A549 (cell line): Measurements from ENCODE around the gene BICD2. TPM values are rescaled to one million over a fixed set of nuclear protein-coding genes. Genes with fewer than 3 reads are reported as not detected.

Experiments
- ATAC-seq, 2 experiments: fragments of 200-7000 bp in 1 of 2; fragments of >200 bp in 1 of 2; cut with Nextera tagmentation in 1 of 2; cut with Tn5 transposase in 1 of 2; 3 replicates each; pipeline versions ENCODE4 v1.8.0 to v1.9.1; 2018 to 2020; ENCODE audit warnings: mild to moderate bottlenecking in 1 of 2, moderate library complexity in 1 of 2
- CTCF ChIA-PET: fragments of 300-600 bp; sonication (Branson Sonifier 250); formaldehyde crosslinking; extraction: SDS; loops from one replicate; lab custom pipeline; 2021; ENCODE audit warnings: antibody characterized with exemption, inconsistent platforms; lab: Yijun Ruan, JAX
- POLR2A ChIA-PET: fragments of 350-600 bp; formaldehyde crosslinking; extraction: SDS; loops from one replicate; lab custom pipeline; 2021; ENCODE audit warnings: antibody characterized with exemption, inconsistent platforms; lab: Yijun Ruan, JAX
- DNase-seq, 2 experiments: peaks; one replicate each; pipeline versions ENCODE4 v3.0.0 to v3.0.0-alpha.2; 2011 to 2016; ENCODE audit warnings: low read depth in 1 of 2, low spot score in 1 of 2
- FAIRE-seq: peaks from 2 replicates; lab custom pipeline; 2011; peaks lifted over from hg19 to GRCh38; lab: Jason Lieb, UNC
- H3K27ac ChIP-seq, 2 experiments: fragments of >200 bp; sonication (Bioruptor Twin); formaldehyde crosslinking; 3 replicates each; pipeline ENCODE4 v1.5.1; 2016 to 2017
- H3K4me1 ChIP-seq: fragments of >200 bp; sonication (Bioruptor Twin); formaldehyde crosslinking; 3 replicates; pipeline ENCODE4 v1.6.1; 2016
- H3K4me2 ChIP-seq: fragments of >200 bp; sonication (Bioruptor Twin); formaldehyde crosslinking; 3 replicates; pipeline ENCODE4 v1.6.1; 2016
- H3K4me3 ChIP-seq: fragments of >200 bp; sonication (Bioruptor Twin); formaldehyde crosslinking; 3 replicates; pipeline ENCODE4 v1.5.1; 2016
- H3K9me3 ChIP-seq: fragments of >200 bp; sonication (Bioruptor Twin); formaldehyde crosslinking; 3 replicates; pipeline ENCODE4 v1.6.1; 2016
- CBX8 ChIP-seq: fragments of 200-600 bp; sonication (generic); IDR thresholded peaks from 2 replicates; pipeline ENCODE4 v1.6.1; 2016
- CHD2 ChIP-seq: fragments of 150-350 bp; IDR thresholded peaks from 2 replicates; pipeline ENCODE4 v1.6.1; 2014; ENCODE audit warnings: low read length; ENCODE audit not compliant: partially characterized antibody
- EHMT2 ChIP-seq: fragments of 200-600 bp; sonication (generic); IDR thresholded peaks from 2 replicates; pipeline ENCODE4 v1.6.1; 2016; ENCODE audit warnings: antibody characterized with exemption, low read depth, mild to moderate bottlenecking, moderate library complexity
- FOSB ChIP-seq: fragments of 250-450 bp; sonication (Bioruptor Pico); IDR thresholded peaks from 2 replicates; pipeline ENCODE4 v1.5.0; 2020; ENCODE audit warnings: mild to moderate bottlenecking, moderate library complexity
- GATA3 ChIP-seq: IDR thresholded peaks from 2 replicates; pipeline ENCODE4 v1.6.1; 2012; ENCODE audit warnings: borderline replicate concordance
- HEYL ChIP-seq: fragments of 250-450 bp; sonication (Bioruptor Pico); IDR thresholded peaks from 2 replicates; pipeline ENCODE4 v1.8.0; 2021; ENCODE audit warnings: mild to moderate bottlenecking, moderate library complexity
- KDM1A ChIP-seq: fragments of 200-600 bp; sonication (generic); IDR thresholded peaks from 2 replicates; pipeline ENCODE4 v1.6.1; 2016; ENCODE audit warnings: low read depth, mild to moderate bottlenecking
- MAZ ChIP-seq: fragments of 150-350 bp; IDR thresholded peaks from 2 replicates; pipeline ENCODE4 v1.6.1; 2014; ENCODE audit warnings: antibody characterized with exemption, low read depth, low read length, borderline replicate concordance
- MYC ChIP-seq: IDR thresholded peaks from 2 replicates; pipeline ENCODE4 v1.6.1; 2012; ENCODE audit warnings: mild to moderate bottlenecking, inconsistent platforms, low read length, improper control_type of control experiment, borderline replicate concordance
- POLR2AphosphoS2 ChIP-seq: conservative IDR thresholded peaks from 2 replicates; pipeline ENCODE4 v1.6.1; 2012; ENCODE audit warnings: low read length, improper control_type of control experiment, inconsistent platforms
- RARB ChIP-seq: fragments of 250-450 bp; sonication (Bioruptor Pico); IDR thresholded peaks from 2 replicates; pipeline ENCODE4 v1.8.0; 2021; ENCODE audit warnings: mild to moderate bottlenecking, moderate library complexity
- RFX5 ChIP-seq: fragments of 450-650 bp; IDR thresholded peaks from 2 replicates; pipeline ENCODE4 v1.7.1; 2014; ENCODE audit warnings: antibody characterized with exemption, mild to moderate bottlenecking, moderate library complexity
- ZC3H11A ChIP-seq: fragments of 450-650 bp; IDR thresholded peaks from 2 replicates; pipeline ENCODE4 v1.6.1; 2014; ENCODE audit warnings: antibody characterized with exemption, mild to moderate bottlenecking
- ZNF302 ChIP-seq: fragments of 250-450 bp; sonication (Bioruptor Pico); IDR thresholded peaks from 2 replicates; pipeline ENCODE4 v1.9.0; 2021; ENCODE audit warnings: inconsistent platforms, mild to moderate bottlenecking, moderate library complexity
- ZSCAN20 ChIP-seq: fragments of 250-450 bp; sonication (Bioruptor Pico); IDR thresholded peaks from 2 replicates; pipeline ENCODE4 v1.8.0; 2022; ENCODE audit warnings: mild to moderate bottlenecking, moderate library complexity
- WGBS: methylation state at CpG from one replicate; pipeline ENCODE4 v1.1.6; 2017; ENCODE audit errors: missing lambda C conversion rate; 5-methylcytosine and 5-hydroxymethylcytosine counted together
- polyA plus RNA-seq, 4 experiments: library from polyadenylated mRNA; depleted of rRNA in 3 of 4; stranded (reverse); fragments of >200 nt; fragmentation: RNase III in 1 of 4; extraction: RNeasy Plus Mini Kit Qiagen cat#74134 plus additional on column Dnase treatment in 1 of 4; gene quantifications; 2 replicates in 3 of 4; 3 replicates in 1 of 4; pipeline ENCODE4 v1.2.3, GENCODE V29; 2011 to 2017
- TF ChIP-seq, protein P1 (sequence below): fragments of >200 bp; sonication (Bioruptor Twin); formaldehyde crosslinking; IDR thresholded peaks from 3 replicates; pipeline ENCODE4 v1.6.1; 2016

BICD2 gene
- polyA plus RNA-seq, 2 of the 4 experiments (the other 2 are of a cell fraction) = 10.2 to 26.1 TPM

DNA sequence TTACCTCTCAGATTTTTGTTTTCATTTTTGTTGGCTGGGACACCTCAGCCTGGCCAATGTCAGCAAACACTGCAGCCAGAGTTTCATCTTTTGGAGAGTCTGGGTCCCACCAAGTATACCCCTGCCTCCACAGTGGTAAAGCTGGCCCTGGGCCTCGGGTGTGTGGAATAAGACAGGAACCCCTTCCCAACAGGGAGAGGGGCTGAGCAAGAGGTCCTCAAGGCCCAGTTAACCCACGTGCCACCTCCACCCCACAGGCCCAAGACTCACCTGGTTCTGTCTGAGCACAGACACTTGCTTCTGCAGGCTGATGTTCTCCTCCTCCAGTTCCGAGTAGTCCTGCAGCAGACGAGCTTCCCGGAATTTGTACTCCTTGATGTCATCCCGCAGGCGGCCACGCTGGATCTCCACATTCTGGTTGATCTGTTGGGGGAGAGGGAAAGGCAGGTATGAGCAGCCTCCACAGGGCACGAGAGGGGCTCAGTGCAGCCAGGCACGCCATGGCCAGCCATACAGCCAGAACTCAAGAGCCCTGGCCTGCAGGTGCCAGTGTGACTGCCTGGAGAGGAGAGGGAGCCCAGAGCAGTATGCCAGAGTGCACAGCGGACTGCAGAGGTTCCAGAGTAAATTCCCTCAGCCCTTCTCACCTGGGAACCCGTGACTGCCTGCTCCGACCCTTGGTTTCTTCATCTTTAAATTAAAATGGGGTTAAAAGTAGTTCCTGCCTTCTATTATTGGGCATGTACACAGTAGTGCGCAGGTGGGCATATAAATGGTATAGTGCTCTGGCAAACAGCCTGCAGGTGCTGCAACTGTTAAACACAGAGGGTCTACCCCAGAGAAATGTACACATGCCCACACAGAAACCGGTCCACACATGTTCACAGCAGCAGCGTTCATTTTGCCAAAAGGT is 42.0 kb downstream of the BICD2 start:
- 92% methylated on average over 14 of the region's 16 CpGs for WGBS
- Histone ChIP-seq H3K4me2 (no peak overlapping the region), H3K4me1 (no peaks in the 10 kb centered on the region), H3K27ac (no peak overlapping the region), H3K4me3 (no peak overlapping the region), H3K9me3 (no peaks in the 10 kb centered on the region)
- DNase-seq (no peak), ATAC-seq (no peak), FAIRE-seq (no peak)
- POLR2A ChIA-PET = no interaction called here
- TF ChIP-seq ZSCAN20 (CRISPR knock-in tag) (no peak), HEYL (CRISPR knock-in tag) (no peak), FOSB (CRISPR knock-in tag) (no peak), CHD2 (no peak), KDM1A (no peak), RFX5 (no peak), POLR2AphosphoS2 (no peak), CBX8 (no peak), MAZ (no peak), ZC3H11A (no peak)
- TF ChIP-seq, protein P1, sequence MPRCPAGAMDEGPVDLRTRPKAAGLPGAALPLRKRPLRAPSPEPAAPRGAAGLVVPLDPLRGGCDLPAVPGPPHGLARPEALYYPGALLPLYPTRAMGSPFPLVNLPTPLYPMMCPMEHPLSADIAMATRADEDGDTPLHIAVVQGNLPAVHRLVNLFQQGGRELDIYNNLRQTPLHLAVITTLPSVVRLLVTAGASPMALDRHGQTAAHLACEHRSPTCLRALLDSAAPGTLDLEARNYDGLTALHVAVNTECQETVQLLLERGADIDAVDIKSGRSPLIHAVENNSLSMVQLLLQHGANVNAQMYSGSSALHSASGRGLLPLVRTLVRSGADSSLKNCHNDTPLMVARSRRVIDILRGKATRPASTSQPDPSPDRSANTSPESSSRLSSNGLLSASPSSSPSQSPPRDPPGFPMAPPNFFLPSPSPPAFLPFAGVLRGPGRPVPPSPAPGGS = no peak
- CTCF ChIA-PET = interaction anchor here (1.0 kb wide), 1 partner anchor 34 kb away, joined by 3 read pairs; no protein-coding TSS in a partner anchor

DNA sequence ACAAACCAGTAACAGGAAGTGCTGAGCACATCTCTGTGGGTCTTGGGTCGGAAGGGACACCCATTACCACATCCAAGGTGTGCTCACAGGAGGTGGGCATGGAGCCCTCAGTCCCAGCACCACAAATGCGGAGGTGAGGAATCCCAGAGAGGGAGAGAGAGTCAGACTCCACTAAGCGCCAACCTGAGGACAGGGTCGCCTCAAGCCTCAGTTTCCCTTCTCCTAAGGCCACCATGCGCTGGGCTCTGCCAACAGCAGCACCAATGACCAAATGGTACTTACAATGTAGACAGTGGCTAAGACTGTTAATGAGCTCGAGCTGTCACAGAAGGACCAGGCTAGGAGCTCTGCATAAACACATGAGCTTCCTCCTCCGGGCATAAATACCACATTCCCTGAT is 43.1 kb downstream of the BICD2 start:
- WGBS = 92% methylated on average over 5 of the region's 7 CpGs
- ATAC-seq (no peak), DNase-seq (no peak), FAIRE-seq (no peak)
- ChIA-PET POLR2A (no interaction called here), CTCF (no interaction called here)
- Histone ChIP-seq H3K4me1 (no peaks in the 10 kb centered on the region), H3K27ac (no peak overlapping the region), H3K4me2 (no peak overlapping the region), H3K4me3 (no peak overlapping the region), H3K9me3 (no peaks in the 10 kb centered on the region)
- TF ChIP-seq EHMT2 (no peak), MYC (no peak), GATA3 (no peak), RARB (no peak), HEYL (CRISPR knock-in tag) (no peak)

DNA sequence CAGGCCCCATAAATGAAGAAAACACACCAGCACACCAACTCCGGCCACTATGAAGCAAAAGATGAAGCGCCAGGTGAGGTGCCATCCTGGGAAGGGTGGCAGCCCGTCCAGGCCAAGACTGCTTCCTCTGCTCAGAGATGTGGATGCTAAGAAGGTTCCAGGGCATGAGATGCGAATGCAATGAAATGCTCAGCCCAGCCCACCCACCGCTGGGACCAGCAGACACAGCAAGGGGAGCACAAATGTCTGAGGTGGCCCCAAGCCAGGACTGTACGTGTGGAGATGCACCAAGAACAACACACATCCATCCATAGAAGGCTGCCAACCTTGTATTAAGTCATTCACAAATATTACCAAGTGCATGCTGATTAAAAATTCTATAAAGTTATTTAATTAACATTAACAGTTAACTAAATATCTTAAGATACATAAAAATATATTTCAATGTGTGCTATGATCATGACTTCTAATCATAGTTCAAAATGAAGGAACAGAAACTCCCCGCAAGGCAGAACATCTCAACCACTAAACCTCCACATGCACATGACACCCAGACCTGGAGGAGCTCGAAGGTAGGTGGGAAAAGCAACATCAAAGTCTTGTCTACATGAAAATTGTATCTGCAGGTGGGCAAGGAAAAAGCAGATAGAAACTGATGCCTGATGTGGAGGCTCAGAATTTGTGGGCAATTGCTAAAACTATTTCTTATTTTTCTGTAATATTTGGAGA is 43.7 kb downstream of the BICD2 start:
- Histone ChIP-seq H3K9me3 (no peaks in the 10 kb centered on the region), H3K4me2 (no peak overlapping the region), H3K27ac (no peak overlapping the region), H3K4me1 (no peaks in the 10 kb centered on the region)
- no peak for DNase-seq
- CTCF ChIA-PET = interaction anchor here (1.2 to 9.0 kb wide), 2 partner anchors 70 to 581 kb away, joined by 3 to 138 read pairs; no protein-coding TSS in a partner anchor
- POLR2A ChIA-PET = no interaction called here
- TF ChIP-seq ZNF302 (CRISPR knock-in tag) = no peak
- TF ChIP-seq, protein P1 = no peak
- TF ChIP-seq, all 56 proteins: peak for 0
- WGBS = 93% methylated on average over 8 of the region's 8 CpGs
- no peak for FAIRE-seq
- H3K4me3 ChIP-seq = no peak overlapping the region
- ATAC-seq = no peak
